ENCODE data around the gene SEZ6L.

The SEZ6L gene

GRCh38 chr22:26431261-26431995, 262.2 kb downstream of the SEZ6L start:
- peak; percentile 17 for FAIRE-seq

GRCh38 chr22:26432619-26433311, 263.5 kb downstream of the SEZ6L start:
- no peak for FAIRE-seq

Measured in islet of Langerhans (tissue), 1 donor.